ENCODE measurements around the gene CDH5.

The CDH5 gene

GRCh38 chr16:66379571-66379941 lies 13.1 kb downstream of the CDH5 start:
- TF ChIP-seq POLR2AphosphoS5 (IDR thresholded peaks at IDR 0.05; ENCODE audit: low read depth, low read length) (no peak), FOXP2 (optimal IDR thresholded peaks at IDR 0.05; ENCODE audit: borderline replicate concordance, extremely low read depth, extremely low read length, insufficient read depth) (no peak), SIN3A (IDR thresholded peaks at IDR 0.05; ENCODE audit: borderline replicate concordance, insufficient read depth, low read length) (no peak), TAF1 (IDR thresholded peaks at IDR 0.05; ENCODE audit: borderline replicate concordance, insufficient read depth, low read length) (no peak), REST (IDR thresholded peaks at IDR 0.05; ENCODE audit: insufficient read depth in 1 of 2, low read depth in 2 of 2, low read length in 2 of 2) (no peak)

GRCh38 chr16:66380421-66380820 lies 13.9 kb downstream of the CDH5 start:
- TF ChIP-seq FOXP2 (optimal IDR thresholded peaks at IDR 0.05; ENCODE audit: borderline replicate concordance, extremely low read depth, extremely low read length, insufficient read depth) = no peak
- TF ChIP-seq POLR2AphosphoS5 (IDR thresholded peaks at IDR 0.05; ENCODE audit: low read depth, low read length) = no peak
- no peak for TF ChIP-seq SIN3A (IDR thresholded peaks at IDR 0.05; ENCODE audit: borderline replicate concordance, insufficient read depth, low read length)
- no peak for TF ChIP-seq REST (IDR thresholded peaks at IDR 0.05; ENCODE audit: insufficient read depth in 1 of 2, low read depth in 2 of 2, low read length in 2 of 2)
- TF ChIP-seq TAF1 (IDR thresholded peaks at IDR 0.05; ENCODE audit: borderline replicate concordance, insufficient read depth, low read length) = no peak

GRCh38 chr16:66381585-66382170 lies 15.2 kb downstream of the CDH5 start:
- TF ChIP-seq FOXP2 (optimal IDR thresholded peaks at IDR 0.05; ENCODE audit: borderline replicate concordance, extremely low read depth, extremely low read length, insufficient read depth) (no peak), POLR2AphosphoS5 (IDR thresholded peaks at IDR 0.05; ENCODE audit: low read depth, low read length) (no peak), TAF1 (IDR thresholded peaks at IDR 0.05; ENCODE audit: borderline replicate concordance, insufficient read depth, low read length) (no peak), SIN3A (IDR thresholded peaks at IDR 0.05; ENCODE audit: borderline replicate concordance, insufficient read depth, low read length) (no peak), REST (IDR thresholded peaks at IDR 0.05; ENCODE audit: insufficient read depth in 1 of 2, low read depth in 2 of 2, low read length in 2 of 2) (no peak)

- TF ChIP-seq FOXP2 (optimal IDR thresholded peaks at IDR 0.05; ENCODE audit: borderline replicate concordance, extremely low read depth, extremely low read length, insufficient read depth) (no peak), REST (IDR thresholded peaks at IDR 0.05; ENCODE audit: insufficient read depth in 1 of 2, low read depth in 2 of 2, low read length in 2 of 2) (no peak), SIN3A (IDR thresholded peaks at IDR 0.05; ENCODE audit: borderline replicate concordance, insufficient read depth, low read length) (no peak), TAF1 (IDR thresholded peaks at IDR 0.05; ENCODE audit: borderline replicate concordance, insufficient read depth, low read length) (no peak), POLR2AphosphoS5 (IDR thresholded peaks at IDR 0.05; ENCODE audit: low read depth, low read length) (no peak)
Measured at GRCh38 chr16:66382171-66382965, 15.9 kb downstream of the CDH5 start.

Measured in PFSK-1 (cell line).